Stimulated activated CD4-positive, alpha-beta T cell treated with anti-CD3 and anti-CD28 coated beads, Interleukin-4, amount 100 ng/mL, for 4 hours (primary cell): Measurements from ENCODE around the gene ATP2B1.
"Not testable (repeated sequence)": the region's sequence is repeated elsewhere in the genome, so short reads cannot be mapped to it uniquely, and the experiment has no call there.

Experiments
- DNase-seq, 2 experiments: peaks; one replicate each; pipeline ENCODE4 v3.0.0-alpha.2; 2020

Gene ATP2B1

GRCh38 chr12:89710873-89711750 is 2.5 kb upstream of the ATP2B1 start:
- DNase-seq = no peak

DNA sequence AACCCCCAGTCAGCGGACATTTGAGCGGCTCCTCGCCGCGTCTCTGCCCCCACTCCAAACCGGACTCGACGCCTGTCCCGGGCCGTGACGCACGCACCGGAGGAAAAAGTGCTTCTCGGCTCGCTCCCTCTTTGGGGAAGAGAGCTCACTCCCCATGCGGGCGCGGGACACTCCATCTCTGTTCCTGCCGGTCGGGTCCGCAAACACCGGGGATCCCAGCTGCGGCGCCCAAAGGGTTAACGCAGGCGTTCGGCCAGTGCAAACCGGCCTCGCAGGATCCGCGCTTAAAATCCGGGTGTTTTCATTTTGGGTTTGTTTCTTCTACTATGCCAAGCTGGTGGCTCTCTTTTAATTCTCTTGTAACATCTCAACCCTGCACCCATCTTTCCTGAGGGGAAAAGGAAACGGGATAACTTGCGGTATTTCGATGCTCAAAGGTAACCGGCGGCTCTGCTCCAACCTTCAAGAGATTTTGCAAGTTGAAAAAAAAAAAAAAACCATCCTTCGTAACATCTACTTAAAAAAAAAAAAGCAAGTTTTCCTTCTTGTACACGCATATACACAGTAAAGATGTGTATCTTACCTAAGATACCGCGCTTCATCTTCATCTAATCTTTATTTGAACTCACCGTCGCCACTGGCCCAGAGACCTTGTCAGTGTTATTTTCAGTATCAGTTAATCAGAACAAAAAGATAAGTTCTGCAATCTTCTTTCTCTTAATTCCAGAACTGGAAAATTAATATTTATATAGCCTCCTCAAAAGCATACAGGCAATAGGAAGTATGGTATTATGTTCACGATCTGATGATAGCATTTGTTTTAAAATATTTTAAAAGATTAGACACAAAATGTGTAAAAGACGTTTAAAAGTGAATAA is 1.6 kb upstream of the ATP2B1 start:
- DNase-seq = peak in 1 of 2 experiments; percentile 30

DNA sequence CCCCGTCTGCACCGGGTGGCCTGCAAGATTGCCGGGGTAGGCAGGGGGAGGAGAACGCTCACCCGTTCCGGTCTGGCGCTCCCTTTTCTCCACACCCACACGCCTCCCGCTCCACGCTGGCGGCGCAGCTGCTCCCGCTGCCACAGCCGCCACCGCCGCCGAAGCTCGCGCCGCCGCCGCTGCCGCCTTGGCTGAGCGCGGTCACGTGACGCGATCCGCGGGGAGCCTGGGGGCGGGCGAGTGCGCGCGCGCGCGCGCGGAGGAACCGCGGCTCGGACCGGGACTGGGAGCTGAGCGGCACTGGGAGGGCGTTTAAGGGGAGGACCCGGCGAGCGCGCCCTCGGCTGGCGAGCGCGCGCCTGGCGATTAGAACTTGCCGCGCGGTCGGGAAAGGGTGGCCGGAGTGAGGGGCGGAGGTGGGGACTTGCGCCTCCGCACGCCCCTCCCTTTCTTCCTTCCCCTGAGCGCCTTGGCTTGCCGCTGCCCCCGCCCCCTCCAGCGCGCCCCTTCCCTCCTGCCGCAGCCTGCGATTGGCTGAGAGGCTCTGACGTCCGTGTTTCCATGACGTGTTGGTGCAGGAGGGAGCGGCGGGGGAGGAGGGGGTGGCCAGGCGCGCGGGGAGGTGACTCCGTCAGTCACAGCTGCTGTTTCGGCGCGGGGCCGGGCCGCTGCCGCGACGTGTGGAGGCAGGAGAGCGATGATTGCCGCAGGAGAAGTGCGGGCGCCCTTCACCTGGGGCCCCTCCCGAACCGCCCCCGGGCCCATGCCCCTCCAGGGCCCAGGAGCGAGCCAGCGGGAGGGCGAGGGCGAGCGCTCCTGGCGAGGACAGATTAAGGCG is 738 bp upstream of the ATP2B1 start:
- peak; percentile 99 for DNase-seq

DNA sequence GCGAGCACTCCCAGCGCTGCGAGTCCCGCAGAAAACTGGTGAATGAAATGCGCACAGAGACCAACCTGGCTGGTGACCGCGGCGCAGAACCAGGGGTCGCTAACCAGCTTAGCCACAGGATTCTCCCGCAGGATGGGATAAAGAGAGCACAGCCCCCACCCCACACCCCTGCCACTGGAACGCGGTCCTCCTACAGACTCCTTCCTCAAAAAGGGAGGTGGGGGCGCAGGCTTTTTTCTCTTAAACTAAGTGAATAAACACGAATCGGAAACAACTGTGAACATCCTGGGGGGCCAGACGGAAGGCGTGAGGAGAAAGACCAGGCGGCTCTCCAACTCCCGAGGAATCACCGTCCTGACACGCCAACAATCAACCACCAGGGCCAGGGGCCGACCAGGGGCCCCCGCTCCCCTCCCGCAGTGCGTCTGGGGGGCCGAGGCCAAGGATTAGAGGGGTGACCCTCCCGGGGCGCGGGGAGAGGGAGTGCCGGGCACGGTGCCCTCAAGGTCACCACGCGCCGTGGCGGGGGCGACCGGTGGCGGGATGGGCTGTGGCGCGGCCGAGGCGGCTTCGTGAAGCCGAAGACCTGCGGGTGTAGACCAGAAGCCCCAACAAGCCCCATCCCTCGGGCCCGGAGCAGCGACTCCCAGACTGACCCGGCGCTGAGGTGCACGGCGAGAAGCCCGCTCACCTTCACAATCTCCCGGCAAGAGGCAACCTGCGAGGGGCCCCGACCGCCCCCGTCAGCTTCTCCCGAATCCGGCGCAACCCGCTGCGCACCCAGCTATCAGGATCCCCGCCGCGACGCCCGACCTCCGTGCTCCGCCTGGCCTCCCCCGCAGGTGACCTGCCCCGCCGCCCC is 704 bp downstream of the ATP2B1 start:
- peak; percentile 40 to 46 for DNase-seq

DNA sequence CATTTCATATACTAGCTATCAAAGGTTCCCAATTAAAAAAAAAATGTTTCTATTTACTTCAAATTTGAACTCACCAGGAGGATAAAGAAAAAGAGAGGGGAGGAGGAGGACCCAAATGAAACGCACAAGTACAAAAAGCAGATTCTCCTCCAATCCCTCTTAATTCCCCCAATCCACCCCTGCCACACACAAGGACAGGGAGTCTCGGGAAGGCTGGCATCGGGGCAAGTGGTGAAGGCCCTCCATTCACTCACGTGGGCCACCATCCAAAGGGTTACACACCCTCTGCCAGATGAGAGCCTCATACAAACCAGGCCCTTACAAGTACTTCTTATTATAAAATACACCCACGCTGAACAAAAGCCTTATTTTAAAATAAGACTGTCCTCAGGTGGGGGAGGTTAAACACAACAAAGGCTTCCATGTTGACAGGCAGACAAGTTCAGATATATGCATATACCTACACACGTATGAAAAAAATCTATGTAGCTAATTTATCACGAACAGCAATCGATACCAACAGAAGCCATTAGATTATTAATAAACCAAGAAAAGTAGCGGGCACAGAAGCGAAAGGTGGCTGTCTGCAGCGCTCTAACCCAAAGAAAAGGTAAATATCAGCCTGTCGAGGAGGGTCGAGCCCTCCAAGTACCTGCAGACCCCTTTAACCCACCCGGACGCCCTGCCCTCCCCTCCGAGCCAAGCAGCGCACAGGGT is 1.5 kb downstream of the ATP2B1 start:
- no peak for DNase-seq

GRCh38 chr12:89706551-89706950 is 2.1 kb downstream of the ATP2B1 start:
- no peak for DNase-seq

GRCh38 chr12:89704457-89704856 is 4.2 kb downstream of the ATP2B1 start:
- no peak for DNase-seq

DNA sequence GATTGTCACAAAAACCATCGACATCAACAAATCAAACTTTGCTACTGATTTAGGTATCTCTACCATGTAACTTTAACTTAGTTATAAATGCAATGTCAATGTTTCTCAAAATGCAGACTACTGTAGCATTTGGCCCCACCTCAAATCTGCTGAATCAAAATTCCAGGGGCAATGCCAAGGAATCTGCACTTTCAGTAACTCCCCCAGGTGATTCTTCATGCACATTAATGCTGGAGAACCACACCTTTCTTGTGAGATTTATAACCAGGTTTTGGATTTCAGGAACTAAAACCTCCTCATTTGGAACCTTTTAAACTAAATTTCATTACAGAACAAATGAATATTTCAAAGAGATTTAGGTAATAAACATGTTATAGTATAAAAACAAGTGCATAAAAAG is 4.9 kb downstream of the ATP2B1 start:
- DNase-seq = no peak

- no peak for DNase-seq
These were observed 6.1 kb downstream of the ATP2B1 start for GRCh38 chr12:89702503-89702902.

GRCh38 chr12:89701606-89702206 is 6.9 kb downstream of the ATP2B1 start:
- no peak for DNase-seq

DNA sequence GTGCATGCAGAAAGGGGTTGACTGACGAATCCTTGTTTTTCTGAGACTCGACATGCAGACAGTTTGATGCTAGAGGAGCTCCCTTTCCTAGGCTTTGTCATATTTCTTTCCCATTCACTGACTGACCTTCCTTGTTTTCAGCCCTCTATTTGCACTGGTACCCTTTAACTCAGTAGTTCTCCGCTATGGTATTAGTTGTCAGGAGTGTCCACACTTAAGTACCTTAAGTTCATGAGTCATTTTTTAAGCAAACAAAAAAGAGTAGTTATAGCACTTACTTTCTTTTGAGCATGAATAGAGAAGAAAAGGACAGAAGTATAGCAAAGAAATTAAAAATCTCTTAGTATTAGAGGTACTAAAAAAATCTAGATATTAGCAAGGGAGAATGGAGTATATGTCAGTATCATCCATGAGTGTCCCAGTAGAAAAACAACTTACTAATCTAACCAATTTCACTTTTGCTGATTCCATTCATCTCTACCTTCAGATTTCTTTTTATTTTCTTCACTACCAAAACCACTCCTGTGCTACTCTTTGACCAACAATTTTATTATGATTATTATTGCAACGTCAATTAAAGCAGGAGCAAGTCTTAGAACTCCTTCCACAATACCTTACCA is 8.3 kb downstream of the ATP2B1 start:
- no peak for DNase-seq

GRCh38 chr12:89698607-89699006 is 10.0 kb downstream of the ATP2B1 start:
- no peak for DNase-seq

DNA sequence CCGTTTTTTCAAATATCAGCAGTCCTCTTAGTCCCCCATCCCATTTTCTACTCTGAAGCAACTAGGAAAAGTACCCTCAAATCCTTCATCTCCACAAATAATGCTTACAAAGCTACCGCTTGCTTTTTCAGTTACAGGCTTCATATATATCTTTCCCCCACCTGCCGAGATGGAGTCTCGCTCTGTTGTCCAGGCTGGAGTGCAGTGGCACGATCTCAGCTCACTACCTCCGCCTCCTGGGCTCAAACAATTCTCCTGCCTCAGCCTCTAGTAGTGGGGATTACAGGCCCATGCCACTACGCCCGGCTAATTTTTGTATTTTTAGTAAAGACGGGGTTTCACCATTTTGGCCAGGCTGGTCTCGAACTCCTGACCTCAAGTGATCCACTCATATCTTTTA is 10.9 kb downstream of the ATP2B1 start:
- DNase-seq = not testable (repeated sequence)

DNA sequence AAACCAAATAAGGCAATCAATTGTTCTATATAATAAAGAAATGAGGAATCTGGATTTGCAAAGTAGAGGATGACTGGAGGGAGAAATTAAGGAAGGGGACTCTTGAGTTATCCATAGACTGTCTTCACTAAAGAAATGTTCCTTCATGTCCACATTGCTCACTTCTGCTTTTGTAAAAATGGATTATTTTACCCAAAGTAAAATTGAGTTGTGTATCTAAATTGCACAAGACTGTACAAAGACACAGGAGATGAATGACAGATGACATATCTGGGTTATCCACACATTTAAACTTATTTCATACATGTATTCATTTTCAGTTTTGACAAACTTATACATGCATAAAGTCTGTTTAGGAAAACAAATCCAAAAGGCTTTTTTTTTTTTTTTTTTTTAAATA is 11.3 kb downstream of the ATP2B1 start:
- no peak for DNase-seq

- no peak for DNase-seq
These were observed 12.8 kb downstream of the ATP2B1 start for GRCh38 chr12:89695830-89696229.

- DNase-seq = no peak
These were observed 13.5 kb downstream of the ATP2B1 start for GRCh38 chr12:89695100-89695499.

GRCh38 chr12:89694542-89694941 is 14.1 kb downstream of the ATP2B1 start:
- DNase-seq = no peak

GRCh38 chr12:89693639-89694202 is 14.9 kb downstream of the ATP2B1 start:
- no peak for DNase-seq

DNA sequence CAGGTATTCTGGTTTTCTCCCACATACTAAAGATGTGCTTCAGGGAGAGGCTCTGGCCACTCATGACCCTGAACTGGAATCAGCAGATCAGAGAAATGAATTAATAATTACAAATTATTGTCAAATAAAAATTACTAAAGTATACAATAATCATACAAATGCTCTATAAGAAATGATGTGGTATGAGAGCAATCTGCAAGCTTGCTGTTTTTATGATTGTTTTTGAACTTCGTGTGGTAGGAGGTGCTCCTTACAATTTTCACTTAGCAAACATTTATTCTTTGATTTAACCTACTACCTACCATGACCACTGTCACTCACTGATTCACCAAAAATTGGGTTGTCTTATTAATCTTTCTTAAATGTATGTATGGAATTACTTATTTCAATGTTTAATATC is 16.2 kb downstream of the ATP2B1 start:
- no peak for DNase-seq

GRCh38 chr12:89691659-89692058 is 17.0 kb downstream of the ATP2B1 start:
- DNase-seq = no peak
